ENCODE results near the gene SMNDC1.
"Not testable (repeated sequence)": the region's sequence is repeated elsewhere in the genome, so short reads cannot be mapped to it uniquely, and the experiment has no call there.

SMNDC1 gene

GRCh38 chr10:110304780-110305421 is at the start of gene SMNDC1:
Gene SMNDC1, minus strand, starts transcription at chr10:110304920. Its CDS starts 1,333 bp downstream, at chr10:110303587.
- DNase-seq (ENCODE audit: low spot score), result peak; percentile 97

- peak; percentile 47 for DNase-seq (ENCODE audit: low spot score)
Observed at GRCh38 chr10:110354322-110354766, 49.6 kb upstream of the SMNDC1 start.

GRCh38 chr10:110353244-110354119 is 48.8 kb upstream of the SMNDC1 start:
- no peak for DNase-seq (ENCODE audit: low spot score)

- no peak for DNase-seq (ENCODE audit: low spot score)
Observed at GRCh38 chr10:110352930-110353243, 48.2 kb upstream of the SMNDC1 start.

GRCh38 chr10:110350812-110351211 is 46.1 kb upstream of the SMNDC1 start:
- no peak for DNase-seq (ENCODE audit: low spot score)

- no peak for DNase-seq (ENCODE audit: low spot score)
Observed at GRCh38 chr10:110349831-110350230, 45.1 kb upstream of the SMNDC1 start.

GRCh38 chr10:110349386-110349785 is 44.7 kb upstream of the SMNDC1 start:
- no peak for DNase-seq (ENCODE audit: low spot score)

GRCh38 chr10:110348336-110348735 is 43.6 kb upstream of the SMNDC1 start:
- no peak for DNase-seq (ENCODE audit: low spot score)

- no peak for DNase-seq (ENCODE audit: low spot score)
Observed at GRCh38 chr10:110346914-110347313, 42.2 kb upstream of the SMNDC1 start.

GRCh38 chr10:110345286-110345685 is 40.6 kb upstream of the SMNDC1 start:
- DNase-seq (ENCODE audit: low spot score), result no peak

- no peak for DNase-seq (ENCODE audit: low spot score)
Observed at GRCh38 chr10:110344622-110345021, 39.9 kb upstream of the SMNDC1 start.

GRCh38 chr10:110343947-110344346 is 39.2 kb upstream of the SMNDC1 start:
- no peak for DNase-seq (ENCODE audit: low spot score)

- no peak for DNase-seq (ENCODE audit: low spot score)
Observed at GRCh38 chr10:110340816-110341215, 36.1 kb upstream of the SMNDC1 start.

- DNase-seq (ENCODE audit: low spot score), result no peak
Observed at GRCh38 chr10:110340122-110340521, 35.4 kb upstream of the SMNDC1 start.

- DNase-seq (ENCODE audit: low spot score), result no peak
Observed at GRCh38 chr10:110337906-110338305, 33.2 kb upstream of the SMNDC1 start.

GRCh38 chr10:110337401-110337800 is 32.7 kb upstream of the SMNDC1 start:
- no peak for DNase-seq (ENCODE audit: low spot score)

- DNase-seq (ENCODE audit: low spot score), result peak; percentile 52
Observed at GRCh38 chr10:110336111-110336721, 31.5 kb upstream of the SMNDC1 start.

GRCh38 chr10:110335314-110336064 is 30.8 kb upstream of the SMNDC1 start:
- no peak for DNase-seq (ENCODE audit: low spot score)

- no peak for DNase-seq (ENCODE audit: low spot score)
Observed at GRCh38 chr10:110334061-110334656, 29.4 kb upstream of the SMNDC1 start.

- DNase-seq (ENCODE audit: low spot score), result not testable (repeated sequence)
Observed at GRCh38 chr10:110331226-110331795, 26.6 kb upstream of the SMNDC1 start.

GRCh38 chr10:110330675-110331074 is 26.0 kb upstream of the SMNDC1 start:
- DNase-seq (ENCODE audit: low spot score), result no peak
